Peyer's patch (tissue), 4 donors: ENCODE results near the gene RBFA.

ENCODE experiments used
- CTCF ChIP-seq, 6 experiments: fragments of 450-650 bp in 4 of 6; fragments of 200-600 bp in 2 of 6; sonication (generic) in 1 of 6; IDR thresholded peaks; one replicate each; pipeline ENCODE4 v1.5.1; 2017 to 2019; ENCODE audit warnings: antibody characterized with exemption in 6 of 6, mild to moderate bottlenecking in 3 of 6, moderate library complexity in 1 of 6
- POLR2A ChIP-seq, 2 donors: fragments of 450-650 bp; IDR thresholded peaks; one replicate each; pipeline ENCODE4 v1.5.1; 2017; ENCODE audit warnings: antibody characterized with exemption in 2 of 2, mild to moderate bottlenecking in 2 of 2, moderate library complexity in 2 of 2

- TF ChIP-seq CTCF (IDR thresholded peaks at IDR 0.05) (no peak), POLR2A (IDR thresholded peaks at IDR 0.05) (no peak)
Observed at GRCh38 chr18:80034852-80035406, 695 bp downstream of the RBFA start.
